ENCODE results near the gene MICAL3. TPM values are rescaled to one million over a fixed set of nuclear protein-coding genes. Genes with fewer than 3 reads are reported as not detected.
"Not testable (repeated sequence)": the region's sequence is repeated elsewhere in the genome, so short reads cannot be mapped to it uniquely, and the experiment has no call there.

MICAL3 gene
- total and polyA plus RNA-seq, 5 experiments from 2014 or later, result 0.90 to 27.3 (median 1.3) TPM

DNA sequence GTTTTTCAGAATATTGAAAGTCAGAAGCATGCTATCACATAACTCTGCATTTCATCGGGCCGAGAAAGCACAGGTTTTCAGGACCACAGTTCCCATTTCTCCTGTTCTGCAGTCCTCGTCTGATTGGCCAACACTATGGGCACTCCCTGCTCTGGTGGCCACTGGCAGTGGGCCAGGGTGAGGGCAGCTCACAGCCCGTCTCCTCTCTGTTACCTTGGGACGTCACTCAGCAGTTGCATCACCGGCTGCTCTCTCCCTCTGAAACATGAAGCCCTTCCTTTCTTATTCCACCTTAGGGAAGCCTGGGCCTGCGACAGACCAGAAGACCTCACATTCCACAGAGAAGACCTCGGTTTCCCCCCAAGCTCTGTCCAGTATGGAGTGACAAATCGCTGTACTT is 11.4 kb upstream of the MICAL3 start:
- DNase-seq (no peak), ATAC-seq (no peak)
- H3K4me3 Mint-ChIP-seq, result no peak overlapping the region
- H3K36me3 Mint-ChIP-seq, result peaks cover 0 to 3% (median 2%) of the 10 kb centered on the region in 3 donors
- H3K27me3 Mint-ChIP-seq, result peaks cover 0 to 7% (median 3%) of the 10 kb centered on the region in 5 donors
- peaks cover 0 to 2% (median 0%) of the 10 kb centered on the region in 4 donors for H3K4me1 Mint-ChIP-seq
- H3K9me3 Mint-ChIP-seq, result peaks cover 0 to 2% (median 0%) of the 10 kb centered on the region in 9 donors
- POLR2A ChIA-PET, result no interaction called here
- H3K27ac Mint-ChIP-seq, result no peak overlapping the region

DNA sequence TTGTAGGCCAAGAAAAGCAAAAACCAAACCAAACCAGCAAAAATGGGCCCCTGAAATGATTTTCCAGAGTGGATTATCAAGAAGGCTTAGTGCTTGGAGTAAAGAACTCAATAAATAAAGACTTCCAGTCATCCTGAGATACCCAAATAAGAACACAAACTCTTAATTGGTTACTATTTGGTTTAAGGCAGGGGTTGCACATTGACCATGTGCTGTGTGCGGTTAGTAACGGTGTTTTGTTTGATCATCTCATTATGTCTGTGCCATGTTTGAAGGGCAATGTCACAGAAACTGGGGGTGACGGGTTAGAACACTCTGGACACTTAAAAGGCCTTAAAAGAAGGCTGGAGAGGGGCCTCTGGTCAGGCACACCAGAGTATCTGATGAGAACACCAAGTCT is 9.7 kb upstream of the MICAL3 start:
- DNase-seq (no peak), ATAC-seq (no peak)
- H3K4me3 Mint-ChIP-seq, result no peak overlapping the region
- POLR2A ChIA-PET, result no interaction called here
- H3K9me3 Mint-ChIP-seq, result no peaks in the 10 kb centered on the region
- no peak overlapping the region for H3K27ac Mint-ChIP-seq
- H3K27me3 Mint-ChIP-seq, result peaks cover 0 to 7% (median 2%) of the 10 kb centered on the region in 5 donors
- peaks cover 0 to 2% (median 0%) of the 10 kb centered on the region in 4 donors for H3K4me1 Mint-ChIP-seq
- no peaks in the 10 kb centered on the region for H3K36me3 Mint-ChIP-seq

DNA sequence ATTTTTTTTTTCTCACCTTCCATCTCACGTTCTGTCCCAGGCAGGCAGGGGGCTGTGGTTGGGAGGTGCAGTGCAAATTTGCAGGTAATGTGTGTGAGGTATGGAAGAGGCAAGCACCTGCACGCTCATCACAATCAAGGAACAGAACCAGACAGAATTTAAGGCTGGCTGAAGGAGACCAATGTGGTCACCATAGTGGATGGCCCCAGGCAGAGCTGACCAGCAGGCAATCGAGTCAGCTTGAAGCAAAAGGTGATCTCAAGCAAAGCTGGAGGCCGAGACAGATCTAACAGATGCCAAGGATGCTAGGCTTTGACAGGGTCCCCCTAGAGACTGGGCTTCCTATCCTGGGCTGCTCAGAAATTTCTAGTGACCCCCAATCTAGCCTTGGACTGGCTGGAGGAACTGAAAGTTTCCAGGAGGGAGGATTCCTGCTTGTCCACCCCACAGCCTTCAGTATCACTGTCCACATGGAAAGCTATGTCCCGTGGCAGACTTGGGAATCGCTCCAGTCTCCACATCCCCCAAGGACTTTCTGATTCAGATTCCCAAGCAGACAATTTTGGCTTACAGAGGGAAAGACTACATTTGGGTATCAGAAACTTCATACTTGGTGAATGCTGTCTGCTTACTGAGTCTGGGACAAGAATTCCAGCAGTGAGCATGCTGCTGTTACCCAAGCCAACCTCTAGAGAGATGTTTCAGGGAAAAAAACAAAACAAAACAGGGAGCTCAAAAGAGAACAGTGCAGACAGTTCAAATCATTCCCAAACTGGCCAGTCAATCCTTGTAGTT is 9.0 kb upstream of the MICAL3 start:
- peaks cover 0 to 2% (median 0%) of the 10 kb centered on the region in 4 donors for H3K4me1 Mint-ChIP-seq
- no peaks in the 10 kb centered on the region for H3K9me3 Mint-ChIP-seq
- ATAC-seq, result no peak
- H3K27ac Mint-ChIP-seq, result no peak overlapping the region
- peaks cover 0 to 9% (median 1%) of the 10 kb centered on the region in 5 donors for H3K27me3 Mint-ChIP-seq
- H3K4me3 Mint-ChIP-seq, result no peak overlapping the region
- DNase-seq, result no peak
- H3K36me3 Mint-ChIP-seq, result no peaks in the 10 kb centered on the region
- POLR2A ChIA-PET, result no interaction called here

DNA sequence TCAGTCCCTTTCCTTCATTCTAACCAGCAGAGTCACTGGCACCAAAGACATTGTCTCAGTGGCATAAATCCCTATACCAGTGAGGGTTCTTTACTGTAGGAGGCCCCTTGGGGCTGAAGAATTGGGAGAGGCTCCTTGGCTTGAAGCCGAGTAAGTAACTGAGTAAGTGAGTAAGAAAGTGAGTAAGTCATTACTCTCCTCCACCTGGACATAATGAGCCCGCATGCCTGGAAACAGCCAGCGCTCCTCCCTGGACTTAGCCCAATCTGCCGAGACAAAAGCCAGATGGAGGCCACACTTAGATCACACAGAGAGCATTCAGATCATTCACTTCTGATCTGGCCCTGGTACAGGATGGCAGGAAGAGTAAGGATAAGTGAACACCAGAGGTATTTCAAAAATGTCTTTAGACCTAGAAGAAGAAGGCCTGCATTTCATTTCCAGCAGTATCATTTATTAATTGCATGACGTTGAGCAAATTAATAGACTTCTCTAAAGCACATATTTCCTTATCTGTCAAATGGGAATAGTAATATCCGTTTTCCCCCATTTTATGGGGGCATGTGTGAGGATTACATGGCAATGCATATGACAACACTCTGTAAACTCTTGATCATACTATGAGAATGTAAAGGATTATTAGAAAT is 8.2 kb upstream of the MICAL3 start:
- POLR2A ChIA-PET, result no interaction called here
- DNase-seq (no peak), ATAC-seq (no peak)
- Mint-ChIP-seq H3K36me3 (no peaks in the 10 kb centered on the region), H3K9me3 (no peaks in the 10 kb centered on the region), H3K4me1 (peaks cover 0 to 1% (median 0%) of the 10 kb centered on the region in 4 donors), H3K4me3 (no peak overlapping the region), H3K27me3 (peaks cover under 1 to 10% (median 3%) of the 10 kb centered on the region in 5 donors), H3K27ac (no peak overlapping the region)

DNA sequence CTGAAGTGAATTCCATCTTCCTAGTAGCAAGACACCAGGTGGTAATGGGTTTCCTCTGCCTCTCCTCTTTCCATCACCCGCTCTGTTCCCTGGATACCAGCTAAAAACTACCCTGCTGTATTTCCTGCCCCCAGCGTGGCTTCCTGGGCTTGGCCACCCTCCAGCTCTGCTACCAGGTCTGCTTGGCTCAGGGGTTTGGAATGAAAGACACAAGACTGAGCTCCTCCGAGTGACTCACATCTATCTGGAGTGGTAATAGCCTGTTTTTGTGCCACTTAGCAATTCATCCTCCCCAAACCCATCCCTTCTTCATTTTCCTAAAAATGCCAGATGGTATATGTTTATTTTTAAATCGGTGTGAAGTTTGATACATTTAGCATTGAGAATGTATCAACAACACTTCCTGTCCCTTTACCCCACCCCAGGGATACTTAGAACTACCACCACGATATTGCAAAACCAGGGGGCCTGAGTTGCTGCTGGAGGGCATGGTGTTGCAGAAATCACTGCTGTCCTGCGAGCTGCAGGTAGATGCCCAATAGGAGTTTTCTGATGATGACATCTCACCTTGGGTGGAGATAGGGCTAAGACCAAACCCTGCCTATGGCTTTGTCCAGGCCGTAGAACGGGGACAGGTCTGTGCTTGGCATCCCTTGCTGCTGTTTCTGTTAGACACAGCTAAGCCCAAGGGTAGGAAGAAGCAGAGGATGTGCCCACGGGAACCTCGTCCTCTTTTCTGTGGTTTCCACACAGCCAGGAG is 7.5 kb upstream of the MICAL3 start:
- DNase-seq (no peak), ATAC-seq (no peak)
- Mint-ChIP-seq H3K4me3 (peak overlapping the region in 1 of 10 donors; percentile 65), H3K27me3 (peaks cover 3 to 14% (median 8%) of the 10 kb centered on the region in 5 donors), H3K4me1 (no peaks in the 10 kb centered on the region), H3K27ac (no peak overlapping the region), H3K9me3 (no peaks in the 10 kb centered on the region), H3K36me3 (no peaks in the 10 kb centered on the region)
- POLR2A ChIA-PET, result no interaction called here

DNA sequence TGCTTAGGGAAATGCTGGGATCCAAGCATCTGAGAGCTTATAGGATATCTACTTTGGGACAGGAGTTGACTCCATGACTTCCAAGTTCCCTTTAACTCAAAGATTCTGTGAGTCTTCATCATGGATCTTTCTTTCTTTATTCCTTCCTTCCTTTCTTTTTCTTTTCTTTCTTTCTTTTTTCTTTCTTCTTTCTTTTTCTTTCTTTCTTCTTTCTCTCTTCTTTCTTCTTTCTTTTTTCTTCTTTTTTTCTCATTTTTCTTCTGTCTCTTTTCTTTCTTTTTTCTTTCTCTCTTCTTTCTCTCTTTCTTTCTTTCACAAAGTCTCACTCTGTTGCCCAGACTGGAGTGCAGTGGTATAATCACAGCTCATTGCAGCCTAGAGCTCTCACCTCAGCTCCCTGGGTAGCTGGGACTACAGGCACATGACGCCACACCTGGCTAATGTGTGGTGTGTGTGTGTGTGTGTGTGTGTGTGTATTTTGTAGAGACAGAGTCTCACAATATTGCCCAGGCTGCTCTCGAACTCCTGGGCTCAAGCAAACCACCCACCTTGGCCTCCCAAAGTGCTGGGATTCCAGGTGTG is 5.4 kb upstream of the MICAL3 start:
- POLR2A ChIA-PET, result no interaction called here

DNA sequence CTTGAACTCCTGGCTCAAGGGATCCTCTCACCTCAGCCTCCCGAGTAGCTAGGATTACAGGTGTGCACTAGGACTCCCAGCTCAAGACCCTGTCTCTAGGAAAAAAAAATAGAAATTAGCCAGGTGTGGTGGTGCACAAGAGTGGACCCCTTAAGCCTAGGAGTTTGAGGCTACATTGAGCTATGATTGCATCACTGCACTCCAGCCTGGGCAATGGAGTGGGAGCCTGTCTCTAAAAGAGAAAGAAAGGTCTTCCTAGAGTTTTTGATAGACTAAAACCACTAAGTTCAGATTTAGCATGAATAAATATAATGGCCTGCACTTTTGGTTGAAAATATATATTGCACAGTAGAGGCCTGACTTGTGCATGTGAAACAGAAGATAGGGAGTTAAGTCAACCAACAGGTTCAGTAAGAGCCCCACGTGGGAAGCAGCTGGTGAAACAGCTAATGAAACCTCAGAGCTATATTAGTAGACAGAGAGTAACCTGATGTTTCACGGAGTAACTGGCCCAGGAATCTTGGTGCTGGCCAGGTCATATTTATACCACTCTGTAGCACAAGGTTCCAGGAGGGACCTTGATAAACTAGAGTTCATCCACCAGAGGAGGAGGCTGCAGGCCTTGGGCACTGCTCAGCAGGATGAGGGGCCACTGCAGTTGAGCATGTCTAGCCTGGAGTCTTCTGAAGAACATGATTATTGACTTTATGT is 4.6 kb upstream of the MICAL3 start:
- DNase-seq (no peak), ATAC-seq (no peak)
- H3K27me3 Mint-ChIP-seq, result peaks cover 11 to 37% (median 23%) of the 10 kb centered on the region in 5 donors
- POLR2A ChIA-PET, result no interaction called here
- H3K4me1 Mint-ChIP-seq, result peaks cover 6 to 11% (median 7%) of the 10 kb centered on the region in 4 donors
- no peak overlapping the region for H3K27ac Mint-ChIP-seq
- H3K36me3 Mint-ChIP-seq, result no peaks in the 10 kb centered on the region
- H3K9me3 Mint-ChIP-seq, result no peaks in the 10 kb centered on the region
- H3K4me3 Mint-ChIP-seq, result no peak overlapping the region

More for the DNA sequence above, 5.4 kb upstream of the MICAL3 start:
- no peaks in the 10 kb centered on the region for H3K9me3 Mint-ChIP-seq
- DNase-seq (no peak), ATAC-seq (no peak)
- H3K36me3 Mint-ChIP-seq, result no peaks in the 10 kb centered on the region
- H3K4me1 Mint-ChIP-seq, result peaks cover 2 to 5% (median 4%) of the 10 kb centered on the region in 4 donors
- H3K27me3 Mint-ChIP-seq, result peaks cover 9 to 29% (median 19%) of the 10 kb centered on the region in 5 donors
- H3K27ac Mint-ChIP-seq, result no peak overlapping the region
- no peak overlapping the region for H3K4me3 Mint-ChIP-seq

DNA sequence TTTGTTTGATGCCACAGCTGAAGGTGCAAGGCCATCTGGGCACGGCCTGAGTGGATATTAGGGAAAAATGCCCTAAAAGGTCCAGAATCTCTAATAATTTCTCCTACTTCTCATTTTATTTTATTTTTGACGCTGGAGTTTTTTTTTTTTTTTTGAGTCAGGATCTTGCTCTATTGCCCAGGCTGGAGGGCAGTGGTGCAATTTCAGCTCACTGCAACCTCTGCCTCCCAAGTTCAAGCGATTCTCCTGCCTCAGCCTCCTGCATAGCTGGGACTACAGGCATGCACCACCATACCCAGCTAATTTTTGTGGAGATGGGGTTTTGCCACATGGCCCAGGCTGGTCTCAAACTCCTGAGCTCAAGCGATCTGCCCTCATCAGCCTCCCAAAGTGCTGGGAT is 1.5 kb upstream of the MICAL3 start:
- ATAC-seq, H3K4me3 Mint-ChIP-seq, POLR2A ChIA-PET, H3K9me3 Mint-ChIP-seq, DNase-seq, H3K36me3 Mint-ChIP-seq: not testable (repeated sequence)
- H3K27me3 Mint-ChIP-seq, result peaks cover 20 to 43% (median 41%) of the 10 kb centered on the region in 5 donors
- H3K27ac Mint-ChIP-seq, result peak overlapping the region in 1 of 10 donors; percentile 18
- peaks cover 9 to 17% (median 14%) of the 10 kb centered on the region in 4 donors for H3K4me1 Mint-ChIP-seq

DNA sequence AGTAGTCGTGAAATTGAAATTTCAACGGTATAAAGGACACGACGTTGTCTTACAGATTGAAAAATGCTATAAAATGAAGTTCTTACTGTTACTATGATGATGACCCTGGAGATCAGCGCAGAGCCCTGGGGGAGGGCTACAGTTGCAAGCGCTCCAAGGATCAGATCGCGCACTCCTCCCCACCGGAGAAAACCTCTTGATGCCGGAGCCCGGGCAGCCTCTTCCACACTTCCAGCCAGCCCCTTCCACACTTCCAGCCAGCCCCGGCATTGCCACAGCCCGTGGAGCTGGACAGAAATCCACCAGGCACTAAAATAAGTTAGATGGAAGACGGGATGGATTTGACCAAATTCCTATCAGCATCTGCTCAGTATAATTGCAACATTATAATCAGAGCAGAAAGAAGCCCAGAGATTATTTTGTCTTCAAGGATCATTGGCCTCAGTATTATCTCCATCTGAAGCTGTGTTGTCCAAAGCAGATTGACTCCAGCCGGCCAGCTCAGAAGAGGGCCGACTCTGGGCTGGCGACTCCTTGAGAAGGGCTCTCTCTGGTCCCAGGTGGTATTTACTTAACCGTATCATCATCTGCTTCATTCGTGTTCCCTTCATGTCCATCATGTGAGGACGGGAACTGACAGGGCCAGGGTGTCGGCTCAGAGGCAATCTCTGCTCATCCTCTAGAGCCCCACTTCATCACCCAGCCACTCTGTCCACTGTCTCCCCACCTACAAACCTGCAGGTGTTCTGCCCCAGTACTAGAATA is 777 bp upstream of the MICAL3 start:
- DNase-seq, result no peak
- POLR2A ChIA-PET, result interaction anchor here (0.6 kb wide), 1 partner anchor 441 kb away, joined by 3 read pairs; no protein-coding TSS in a partner anchor
- Mint-ChIP-seq H3K27ac (peak overlapping the region in 2 of 10 donors; percentile 64 to 84), H3K27me3 (peaks cover 20 to 43% (median 41%) of the 10 kb centered on the region in 5 donors), H3K4me3 (peak overlapping the region; percentile 77 to 94 (median 88)), H3K4me1 (peaks cover 9 to 17% (median 14%) of the 10 kb centered on the region in 4 donors), H3K36me3 (no peaks in the 10 kb centered on the region), H3K9me3 (no peaks in the 10 kb centered on the region)
- ATAC-seq, result no peak

DNA sequence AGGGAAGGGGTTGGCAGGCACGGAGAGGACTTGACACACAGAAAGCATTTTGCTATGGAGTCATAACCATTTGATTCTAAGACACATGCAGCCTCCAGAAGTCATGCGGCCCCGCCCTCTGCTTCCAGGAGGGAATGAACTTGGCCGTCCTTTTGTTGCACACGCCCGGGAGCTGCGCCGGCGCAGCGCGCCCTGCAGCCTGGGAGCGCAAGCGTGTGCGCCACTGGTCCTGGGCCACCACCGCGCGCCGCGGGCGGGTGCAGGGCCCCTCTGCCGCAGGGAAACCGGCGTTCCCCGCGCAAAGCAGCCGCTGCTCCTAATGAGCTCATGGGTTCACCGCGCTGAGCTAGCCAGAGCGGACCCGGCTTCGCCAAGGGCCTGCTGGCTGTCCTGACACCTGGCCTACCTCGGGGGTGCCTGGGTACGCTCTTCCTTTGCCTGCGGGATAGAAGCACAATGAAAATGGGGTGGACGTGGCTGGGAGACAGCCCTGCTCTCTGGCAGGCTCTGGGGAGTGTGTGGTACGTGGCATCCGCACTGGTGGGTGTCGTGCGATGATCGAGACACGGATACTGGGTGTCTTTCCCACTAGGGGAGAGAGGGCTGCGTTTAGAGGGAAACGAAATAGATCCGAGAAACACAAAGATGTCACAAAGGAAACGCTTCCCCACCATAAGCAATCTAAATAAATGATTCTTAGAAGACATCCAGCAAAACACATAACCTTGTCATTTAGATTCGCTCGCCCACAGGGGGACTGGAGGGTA is 669 bp downstream of the MICAL3 start:
- Mint-ChIP-seq H3K27me3 (peaks cover 20 to 43% (median 37%) of the 10 kb centered on the region in 5 donors), H3K4me1 (peaks cover 9 to 17% (median 14%) of the 10 kb centered on the region in 4 donors), H3K4me3 (peak overlapping the region; percentile 77 to 98 (median 91)), H3K9me3 (peaks cover 0 to 2% (median 0%) of the 10 kb centered on the region in 9 donors), H3K36me3 (no peaks in the 10 kb centered on the region), H3K27ac (peak overlapping the region in 1 of 10 donors; percentile 11)
- DNase-seq (peak in 5 of 10 donors; percentile 2 to 18 (median 13)), ATAC-seq (peak; percentile 21 to 36)
- POLR2A ChIA-PET, result no interaction called here

DNA sequence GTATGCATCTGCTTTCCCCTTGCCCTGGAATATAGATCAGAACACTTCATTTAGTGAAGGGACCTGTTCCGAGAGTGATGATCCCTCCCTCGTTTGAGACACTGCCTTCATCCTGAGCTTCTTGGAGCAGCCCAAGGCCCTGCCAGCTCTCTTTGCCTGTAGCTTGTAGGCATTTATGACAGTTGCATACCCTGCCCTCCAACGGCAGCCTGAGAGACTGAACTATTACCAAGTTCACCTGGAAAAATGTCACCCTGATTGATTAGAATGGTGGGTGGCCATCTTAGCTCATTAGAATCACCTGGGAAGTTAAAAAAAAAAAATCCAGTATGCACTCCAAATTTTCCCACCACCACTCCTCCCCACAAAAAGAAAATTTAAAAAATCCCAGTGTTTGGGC is 1.5 kb downstream of the MICAL3 start:
- Mint-ChIP-seq H3K27me3 (peaks cover 19 to 43% (median 35%) of the 10 kb centered on the region in 5 donors), H3K36me3 (no peaks in the 10 kb centered on the region), H3K27ac (no peak overlapping the region), H3K4me1 (peaks cover 9 to 17% (median 14%) of the 10 kb centered on the region in 4 donors), H3K9me3 (peaks cover 0 to 2% (median 0%) of the 10 kb centered on the region in 9 donors), H3K4me3 (peak overlapping the region in 7 of 10 donors; percentile 8 to 93 (median 57))
- POLR2A ChIA-PET, result no interaction called here
- no peak for DNase-seq
- ATAC-seq, result no peak
